Testis (tissue), 2 donors: ENCODE results near the gene PLEKHG7.

ENCODE experiments used
- CTCF ChIP-seq, 3 experiments: fragments of 450-650 bp in 2 of 3; fragments of 200-600 bp in 1 of 3; sonication (generic) in 1 of 3; IDR thresholded peaks; one replicate each; pipeline ENCODE4 v1.5.1; 2016 to 2019; ENCODE audit warnings: antibody characterized with exemption in 3 of 3, mild to moderate bottlenecking in 2 of 3, moderate library complexity in 1 of 3
- POLR2A ChIP-seq: fragments of 450-650 bp; IDR thresholded peaks from one replicate; pipeline ENCODE4 v1.6.1; 2017; ENCODE audit warnings: antibody characterized with exemption, mild to moderate bottlenecking, moderate library complexity

- TF ChIP-seq CTCF (IDR thresholded peaks at IDR 0.05), result no peak
- no peak for TF ChIP-seq POLR2A
Measured at GRCh38 chr12:92673756-92674155, 29.0 kb upstream of the PLEKHG7 start.
